Endothelial cell of umbilical vein (primary cell): Measurements from ENCODE around the gene TMEM233.

ENCODE experiments used
- CTCF ChIP-seq, 2 donors: IDR thresholded peaks; 1 replicate in 1 of 2; 2 replicates in 1 of 2; pipeline ENCODE4 v1.5.1; 2011; ENCODE audit warnings: low read length in 2 of 2, mild to moderate bottlenecking in 2 of 2, moderate library complexity in 2 of 2, control low read depth in 1 of 2, inconsistent platforms in 1 of 2, low read depth in 1 of 2; ENCODE audit not compliant: insufficient read depth in 1 of 2; ENCODE audit errors: extremely low read depth in 1 of 2
- EZH2 ChIP-seq: IDR thresholded peaks from 2 replicates; pipeline ENCODE4 v1.6.1; 2012; ENCODE audit warnings: borderline replicate concordance, low read depth, mild to moderate bottlenecking, moderate library complexity, low read length, inconsistent platforms; ENCODE audit not compliant: severe bottlenecking
- JUN ChIP-seq: IDR thresholded peaks from 2 replicates; pipeline ENCODE4 v1.6.1; 2011; ENCODE audit warnings: borderline replicate concordance, low read depth; ENCODE audit not compliant: insufficient read length, insufficient read depth
- MAX ChIP-seq: IDR thresholded peaks from 2 replicates; pipeline ENCODE4 v1.6.1; 2011; ENCODE audit not compliant: insufficient read depth, insufficient read length
- POLR2A ChIP-seq: IDR thresholded peaks from 2 replicates; pipeline ENCODE4 v1.6.1; 2012; ENCODE audit warnings: low read depth, mild to moderate bottlenecking, control low read depth, low read length

- TF ChIP-seq CTCF (IDR thresholded peaks at IDR 0.05; ENCODE audit: extremely low read depth in 1 of 2, insufficient read depth in 1 of 2, low read depth in 1 of 2, low read length in 2 of 2) (no peak), POLR2A (no peak), JUN (no peak), EZH2 (no peak), MAX (no peak)
Measured at GRCh38 chr12:119631930-119632678, 38.5 kb downstream of the TMEM233 start.
